ENCODE results near the gene FIGLA.

The FIGLA gene

GRCh38 chr2:70767079-70767698, 23.3 kb downstream of the FIGLA start:
- DNase-seq (ENCODE audit: low read depth), result no peak
- TF ChIP-seq CTCF (conservative IDR thresholded peaks at IDR 0.05; ENCODE audit: low read depth, low read length), result no peak
- peak overlapping the region; percentile 52 for H3K4me3 ChIP-seq (ENCODE audit: low read length)

GRCh38 chr2:70766357-70767078, 23.9 kb downstream of the FIGLA start:
- peak overlapping the region; percentile 40 for H3K4me3 ChIP-seq (ENCODE audit: low read length)
- DNase-seq (ENCODE audit: low read depth), result no peak
- TF ChIP-seq CTCF (conservative IDR thresholded peaks at IDR 0.05; ENCODE audit: low read depth, low read length), result no peak

- no peak for TF ChIP-seq CTCF (conservative IDR thresholded peaks at IDR 0.05; ENCODE audit: low read depth, low read length)
- DNase-seq (ENCODE audit: low read depth), result no peak
- H3K4me3 ChIP-seq (ENCODE audit: low read length), result no peak overlapping the region
Measured at GRCh38 chr2:70765507-70765906, 24.9 kb downstream of the FIGLA start.

- H3K4me3 ChIP-seq (ENCODE audit: low read length), result no peak overlapping the region
- no peak for DNase-seq (ENCODE audit: low read depth)
- TF ChIP-seq CTCF (conservative IDR thresholded peaks at IDR 0.05; ENCODE audit: low read depth, low read length), result no peak
Measured at GRCh38 chr2:70759446-70759845, 31.0 kb downstream of the FIGLA start.

GRCh38 chr2:70757966-70758365, 32.5 kb downstream of the FIGLA start:
- no peak for DNase-seq (ENCODE audit: low read depth)
- TF ChIP-seq CTCF (conservative IDR thresholded peaks at IDR 0.05; ENCODE audit: low read depth, low read length), result no peak
- no peak overlapping the region for H3K4me3 ChIP-seq (ENCODE audit: low read length)

- DNase-seq (ENCODE audit: low read depth), result no peak
Measured at GRCh38 chr2:70757360-70757759, 33.1 kb downstream of the FIGLA start.

More at GRCh38 chr2:70757360-70757759, 33.1 kb downstream of the FIGLA start:
- H3K4me3 ChIP-seq (ENCODE audit: low read length), result no peak overlapping the region
- no peak for TF ChIP-seq CTCF (conservative IDR thresholded peaks at IDR 0.05; ENCODE audit: low read depth, low read length)

Data from retinal pigment epithelial cell (primary cell).